SK-N-SH treated with all-trans-retinoic acid at 6 μM for 48 hours (cell line): ENCODE results near the gene TMC4.

Source experiments
- ATAC-seq: fragments of 200-7000 bp; cut with Tn5 transposase; 3 replicates; pipeline ENCODE4 v1.9.1; 2020; ENCODE audit warnings: mild to moderate bottlenecking, moderate library complexity
- ARNTL ChIP-seq: fragments of 450-650 bp; formaldehyde crosslinking; IDR thresholded peaks from 2 replicates; pipeline ENCODE4 v1.5.0; 2020; ENCODE audit warnings: low read depth, mild to moderate bottlenecking, moderate library complexity, borderline replicate concordance
- BACH2 ChIP-seq: fragments of 250-450 bp; sonication (Bioruptor Pico); IDR thresholded peaks from 2 replicates; pipeline ENCODE4 v1.9.0; 2021; ENCODE audit warnings: mild to moderate bottlenecking, borderline replicate concordance
- ESRRG ChIP-seq: fragments of 250-450 bp; sonication (Bioruptor Pico); IDR thresholded peaks from 2 replicates; pipeline ENCODE4 v1.6.1; 2021; ENCODE audit warnings: mild to moderate bottlenecking
- GLIS3 ChIP-seq: fragments of 250-450 bp; sonication (Bioruptor Pico); IDR thresholded peaks from 2 replicates; pipeline ENCODE4 v1.5.0; 2020; ENCODE audit warnings: mild to moderate bottlenecking, moderate library complexity
- ISL1 ChIP-seq: fragments of 250-450 bp; sonication (Bioruptor Pico); IDR thresholded peaks from 2 replicates; pipeline ENCODE4 v2.1.2; 2022; ENCODE audit warnings: mild to moderate bottlenecking, moderate library complexity
- OSR1 ChIP-seq: fragments of 250-450 bp; sonication (Bioruptor Pico); IDR thresholded peaks from 2 replicates; pipeline ENCODE4 v1.8.0; 2022; ENCODE audit warnings: moderate library complexity, mild to moderate bottlenecking, inconsistent platforms
- PPARA ChIP-seq: fragments of 250-450 bp; sonication (Bioruptor Pico); IDR thresholded peaks from 2 replicates; pipeline ENCODE4 v1.5.0; 2020; ENCODE audit warnings: mild to moderate bottlenecking, borderline replicate concordance
- RARB ChIP-seq: fragments of 250-450 bp; sonication (Bioruptor Pico); IDR thresholded peaks from 2 replicates; pipeline ENCODE4 v1.8.0; 2021; ENCODE audit warnings: mild to moderate bottlenecking, moderate library complexity
- SNAI2 ChIP-seq: fragments of 250-450 bp; sonication (Bioruptor Pico); IDR thresholded peaks from 2 replicates; pipeline ENCODE4 v1.5.0; 2020; ENCODE audit warnings: mild to moderate bottlenecking, moderate library complexity
- TCF4 ChIP-seq: fragments of 250-450 bp; sonication (Bioruptor Pico); IDR thresholded peaks from 2 replicates; pipeline ENCODE4 v1.8.0; 2021; ENCODE audit warnings: mild to moderate bottlenecking, moderate library complexity, borderline replicate concordance
- TOX ChIP-seq: fragments of 250-450 bp; sonication (Bioruptor Pico); IDR thresholded peaks from 2 replicates; pipeline ENCODE4 v1.8.0; 2021; ENCODE audit warnings: mild to moderate bottlenecking, moderate library complexity, borderline replicate concordance
- ZC3H10 ChIP-seq: fragments of 250-450 bp; sonication (Bioruptor Pico); IDR thresholded peaks from 2 replicates; pipeline ENCODE4 v1.5.1; 2021; ENCODE audit warnings: mild to moderate bottlenecking, moderate library complexity
- ZFP3 ChIP-seq: fragments of 250-450 bp; sonication (Bioruptor Pico); IDR thresholded peaks from 2 replicates; pipeline ENCODE4 v1.5.0; 2020; ENCODE audit warnings: mild to moderate bottlenecking, moderate library complexity
- ZNF565 ChIP-seq: fragments of 450-650 bp; formaldehyde crosslinking; conservative IDR thresholded peaks from 2 replicates; pipeline ENCODE4 v1.5.0; 2020; ENCODE audit warnings: low read depth, mild to moderate bottlenecking, moderate library complexity
- ZNF70 ChIP-seq: fragments of 450-650 bp; formaldehyde crosslinking; IDR thresholded peaks from 2 replicates; pipeline ENCODE4 v1.5.0; 2020; ENCODE audit warnings: mild to moderate bottlenecking, moderate library complexity
- ZNF8 ChIP-seq: fragments of 450-650 bp; formaldehyde crosslinking; IDR thresholded peaks from 2 replicates; pipeline ENCODE4 v1.5.0; 2020; ENCODE audit warnings: mild to moderate bottlenecking, moderate library complexity
- TF ChIP-seq, protein P1 (sequence below): fragments of 250-450 bp; sonication (Bioruptor Pico); IDR thresholded peaks from 2 replicates; pipeline ENCODE4 v1.5.0; 2020; ENCODE audit warnings: mild to moderate bottlenecking, moderate library complexity
- TF ChIP-seq, protein P2 (sequence below): fragments of 250-450 bp; sonication (Bioruptor Pico); IDR thresholded peaks from 2 replicates; pipeline ENCODE4 v1.8.0; 2021; ENCODE audit warnings: low read depth, mild to moderate bottlenecking, moderate library complexity, borderline replicate concordance
- TF ChIP-seq, protein P3 (sequence below): fragments of 250-450 bp; sonication (Bioruptor Pico); IDR thresholded peaks from 2 replicates; pipeline ENCODE4 v1.8.0; 2020; ENCODE audit warnings: mild to moderate bottlenecking, moderate library complexity, borderline replicate concordance
- TF ChIP-seq, protein P4 (sequence below): fragments of 250-450 bp; sonication (Bioruptor Pico); IDR thresholded peaks from 2 replicates; pipeline ENCODE4 v1.5.1; 2021; ENCODE audit warnings: mild to moderate bottlenecking, moderate library complexity
- TF ChIP-seq, protein P5 (sequence below): fragments of 250-450 bp; sonication (Bioruptor Pico); IDR thresholded peaks from 2 replicates; pipeline ENCODE4 v1.5.1; 2020; ENCODE audit warnings: low read depth, mild to moderate bottlenecking, moderate library complexity

The TMC4 gene

DNA sequence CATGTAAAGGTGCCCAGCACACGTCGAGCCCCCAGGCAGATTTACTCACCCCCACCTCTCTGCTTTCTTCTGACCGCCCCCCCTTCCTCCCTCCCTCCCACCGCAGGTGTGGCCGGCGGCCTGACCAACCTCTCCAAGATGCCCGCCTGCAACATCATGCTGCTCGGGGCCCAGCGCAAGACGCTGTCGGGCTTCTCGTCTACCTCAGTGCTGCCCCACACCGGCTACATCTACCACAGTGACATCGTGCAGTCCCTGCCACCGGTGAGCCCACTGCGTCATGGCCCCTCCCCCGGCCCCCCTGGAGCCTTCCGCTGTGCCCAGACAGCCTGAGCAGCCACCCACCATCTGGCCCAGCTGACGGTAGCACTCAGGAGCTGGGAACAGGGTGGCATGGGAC, 48.6 kb downstream of the TMC4 start:
- ATAC-seq: no peak
- TF ChIP-seq ZFP3 (CRISPR knock-in tag): no peak
- no peak for TF ChIP-seq ESRRG (CRISPR knock-in tag)
- TF ChIP-seq ISL1 (CRISPR knock-in tag): no peak
- TF ChIP-seq, protein P1, sequence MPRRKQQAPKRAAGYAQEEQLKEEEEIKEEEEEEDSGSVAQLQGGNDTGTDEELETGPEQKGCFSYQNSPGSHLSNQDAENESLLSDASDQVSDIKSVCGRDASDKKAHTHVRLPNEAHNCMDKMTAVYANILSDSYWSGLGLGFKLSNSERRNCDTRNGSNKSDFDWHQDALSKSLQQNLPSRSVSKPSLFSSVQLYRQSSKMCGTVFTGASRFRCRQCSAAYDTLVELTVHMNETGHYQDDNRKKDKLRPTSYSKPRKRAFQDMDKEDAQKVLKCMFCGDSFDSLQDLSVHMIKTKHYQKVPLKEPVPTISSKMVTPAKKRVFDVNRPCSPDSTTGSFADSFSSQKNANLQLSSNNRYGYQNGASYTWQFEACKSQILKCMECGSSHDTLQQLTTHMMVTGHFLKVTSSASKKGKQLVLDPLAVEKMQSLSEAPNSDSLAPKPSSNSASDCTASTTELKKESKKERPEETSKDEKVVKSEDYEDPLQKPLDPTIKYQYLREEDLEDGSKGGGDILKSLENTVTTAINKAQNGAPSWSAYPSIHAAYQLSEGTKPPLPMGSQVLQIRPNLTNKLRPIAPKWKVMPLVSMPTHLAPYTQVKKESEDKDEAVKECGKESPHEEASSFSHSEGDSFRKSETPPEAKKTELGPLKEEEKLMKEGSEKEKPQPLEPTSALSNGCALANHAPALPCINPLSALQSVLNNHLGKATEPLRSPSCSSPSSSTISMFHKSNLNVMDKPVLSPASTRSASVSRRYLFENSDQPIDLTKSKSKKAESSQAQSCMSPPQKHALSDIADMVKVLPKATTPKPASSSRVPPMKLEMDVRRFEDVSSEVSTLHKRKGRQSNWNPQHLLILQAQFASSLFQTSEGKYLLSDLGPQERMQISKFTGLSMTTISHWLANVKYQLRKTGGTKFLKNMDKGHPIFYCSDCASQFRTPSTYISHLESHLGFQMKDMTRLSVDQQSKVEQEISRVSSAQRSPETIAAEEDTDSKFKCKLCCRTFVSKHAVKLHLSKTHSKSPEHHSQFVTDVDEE: no peak
- TF ChIP-seq, protein P2, sequence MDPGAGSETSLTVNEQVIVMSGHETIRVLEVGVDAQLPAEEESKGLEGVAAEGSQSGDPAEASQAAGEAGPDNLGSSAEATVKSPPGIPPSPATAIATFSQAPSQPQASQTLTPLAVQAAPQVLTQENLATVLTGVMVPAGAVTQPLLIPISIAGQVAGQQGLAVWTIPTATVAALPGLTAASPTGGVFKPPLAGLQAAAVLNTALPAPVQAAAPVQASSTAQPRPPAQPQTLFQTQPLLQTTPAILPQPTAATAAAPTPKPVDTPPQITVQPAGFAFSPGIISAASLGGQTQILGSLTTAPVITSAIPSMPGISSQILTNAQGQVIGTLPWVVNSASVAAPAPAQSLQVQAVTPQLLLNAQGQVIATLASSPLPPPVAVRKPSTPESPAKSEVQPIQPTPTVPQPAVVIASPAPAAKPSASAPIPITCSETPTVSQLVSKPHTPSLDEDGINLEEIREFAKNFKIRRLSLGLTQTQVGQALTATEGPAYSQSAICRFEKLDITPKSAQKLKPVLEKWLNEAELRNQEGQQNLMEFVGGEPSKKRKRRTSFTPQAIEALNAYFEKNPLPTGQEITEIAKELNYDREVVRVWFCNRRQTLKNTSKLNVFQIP (CRISPR knock-in tag): no peak
- no peak for TF ChIP-seq PPARA (CRISPR knock-in tag)
- no peak for TF ChIP-seq OSR1 (CRISPR knock-in tag)
- TF ChIP-seq, protein P3, sequence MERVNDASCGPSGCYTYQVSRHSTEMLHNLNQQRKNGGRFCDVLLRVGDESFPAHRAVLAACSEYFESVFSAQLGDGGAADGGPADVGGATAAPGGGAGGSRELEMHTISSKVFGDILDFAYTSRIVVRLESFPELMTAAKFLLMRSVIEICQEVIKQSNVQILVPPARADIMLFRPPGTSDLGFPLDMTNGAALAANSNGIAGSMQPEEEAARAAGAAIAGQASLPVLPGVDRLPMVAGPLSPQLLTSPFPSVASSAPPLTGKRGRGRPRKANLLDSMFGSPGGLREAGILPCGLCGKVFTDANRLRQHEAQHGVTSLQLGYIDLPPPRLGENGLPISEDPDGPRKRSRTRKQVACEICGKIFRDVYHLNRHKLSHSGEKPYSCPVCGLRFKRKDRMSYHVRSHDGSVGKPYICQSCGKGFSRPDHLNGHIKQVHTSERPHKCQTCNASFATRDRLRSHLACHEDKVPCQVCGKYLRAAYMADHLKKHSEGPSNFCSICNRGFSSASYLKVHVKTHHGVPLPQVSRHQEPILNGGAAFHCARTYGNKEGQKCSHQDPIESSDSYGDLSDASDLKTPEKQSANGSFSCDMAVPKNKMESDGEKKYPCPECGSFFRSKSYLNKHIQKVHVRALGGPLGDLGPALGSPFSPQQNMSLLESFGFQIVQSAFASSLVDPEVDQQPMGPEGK: no peak
- no peak for TF ChIP-seq GLIS3 (CRISPR knock-in tag)
- no peak for TF ChIP-seq BACH2
- no peak for TF ChIP-seq RARB (CRISPR knock-in tag)
- no peak for TF ChIP-seq SNAI2 (CRISPR knock-in tag)
- TF ChIP-seq ZC3H10 (CRISPR knock-in tag): no peak

DNA sequence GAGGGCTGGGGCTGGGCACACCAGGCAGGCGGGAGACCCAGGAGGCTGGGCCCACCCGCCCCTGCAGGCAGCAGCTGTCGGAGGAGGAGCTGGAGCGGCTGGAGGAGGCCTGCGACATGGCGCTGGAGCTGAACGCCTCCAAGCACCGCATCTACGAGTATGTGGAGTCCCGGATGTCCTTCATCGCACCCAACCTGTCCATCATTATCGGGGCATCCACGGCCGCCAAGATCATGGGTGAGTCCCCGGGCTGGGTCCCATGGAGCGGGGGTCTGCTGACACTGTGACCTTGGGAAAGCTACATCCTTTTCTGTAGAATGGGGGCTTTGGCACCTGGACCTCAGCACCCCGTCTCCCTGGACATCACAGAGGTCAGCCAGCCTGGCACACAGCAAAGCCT, 49.3 kb downstream of the TMC4 start:
- no peak for ATAC-seq
- TF ChIP-seq, protein P1: no peak
- TF ChIP-seq ZNF70: no peak
- TF ChIP-seq, protein P4, sequence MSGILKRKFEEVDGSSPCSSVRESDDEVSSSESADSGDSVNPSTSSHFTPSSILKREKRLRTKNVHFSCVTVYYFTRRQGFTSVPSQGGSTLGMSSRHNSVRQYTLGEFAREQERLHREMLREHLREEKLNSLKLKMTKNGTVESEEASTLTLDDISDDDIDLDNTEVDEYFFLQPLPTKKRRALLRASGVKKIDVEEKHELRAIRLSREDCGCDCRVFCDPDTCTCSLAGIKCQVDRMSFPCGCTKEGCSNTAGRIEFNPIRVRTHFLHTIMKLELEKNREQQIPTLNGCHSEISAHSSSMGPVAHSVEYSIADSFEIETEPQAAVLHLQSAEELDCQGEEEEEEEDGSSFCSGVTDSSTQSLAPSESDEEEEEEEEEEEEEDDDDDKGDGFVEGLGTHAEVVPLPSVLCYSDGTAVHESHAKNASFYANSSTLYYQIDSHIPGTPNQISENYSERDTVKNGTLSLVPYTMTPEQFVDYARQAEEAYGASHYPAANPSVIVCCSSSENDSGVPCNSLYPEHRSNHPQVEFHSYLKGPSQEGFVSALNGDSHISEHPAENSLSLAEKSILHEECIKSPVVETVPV: no peak
- TF ChIP-seq RARB (CRISPR knock-in tag): no peak
- TF ChIP-seq SNAI2 (CRISPR knock-in tag): no peak
- TF ChIP-seq BACH2: no peak
- TF ChIP-seq, protein P5, sequence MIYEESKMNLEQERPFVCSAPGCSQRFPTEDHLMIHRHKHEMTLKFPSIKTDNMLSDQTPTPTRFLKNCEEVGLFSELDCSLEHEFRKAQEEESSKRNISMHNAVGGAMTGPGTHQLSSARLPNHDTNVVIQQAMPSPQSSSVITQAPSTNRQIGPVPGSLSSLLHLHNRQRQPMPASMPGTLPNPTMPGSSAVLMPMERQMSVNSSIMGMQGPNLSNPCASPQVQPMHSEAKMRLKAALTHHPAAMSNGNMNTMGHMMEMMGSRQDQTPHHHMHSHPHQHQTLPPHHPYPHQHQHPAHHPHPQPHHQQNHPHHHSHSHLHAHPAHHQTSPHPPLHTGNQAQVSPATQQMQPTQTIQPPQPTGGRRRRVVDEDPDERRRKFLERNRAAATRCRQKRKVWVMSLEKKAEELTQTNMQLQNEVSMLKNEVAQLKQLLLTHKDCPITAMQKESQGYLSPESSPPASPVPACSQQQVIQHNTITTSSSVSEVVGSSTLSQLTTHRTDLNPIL (CRISPR knock-in tag): no peak
- no peak for TF ChIP-seq ZNF565

DNA sequence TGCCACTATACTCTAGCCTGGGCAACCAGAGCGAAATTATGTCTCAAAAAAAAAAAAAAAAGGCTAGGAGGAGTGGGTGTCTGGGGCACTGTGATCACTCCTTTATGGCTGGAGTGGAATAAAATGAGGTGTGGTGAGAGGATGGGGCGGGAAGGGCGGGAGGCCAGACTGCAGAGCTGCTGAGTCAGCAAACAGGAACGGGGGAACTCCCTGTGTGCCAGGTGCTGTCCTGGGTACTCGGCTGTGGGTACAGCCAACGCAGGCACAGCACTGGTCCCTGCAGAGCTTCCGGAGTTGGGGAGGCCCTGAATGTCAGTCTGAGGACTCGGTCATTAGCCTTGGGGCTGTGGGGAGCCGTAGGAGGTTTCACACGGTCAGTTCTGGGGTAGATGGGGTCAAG, 51.7 kb downstream of the TMC4 start:
- no peak for ATAC-seq
- TF ChIP-seq TCF4 (CRISPR knock-in tag) (no peak), SNAI2 (CRISPR knock-in tag) (no peak), ZNF8 (CRISPR knock-in tag) (no peak), OSR1 (CRISPR knock-in tag) (no peak), ARNTL (no peak), TOX (CRISPR knock-in tag) (no peak)
- TF ChIP-seq, protein P4: no peak
